Kidney (tissue), 14 donors: ENCODE data around the gene TRPC1. TPM values are rescaled to one million over a fixed set of nuclear protein-coding genes. Genes with fewer than 3 reads are reported as not detected.

Experiments used
- DNase-seq, 5 donors: peaks; one replicate each; pipeline ENCODE4 v3.0.0-alpha.2; 2013 to 2020
- FAIRE-seq: peaks from 2 replicates; lab custom pipeline; 2012; peaks lifted over from hg19 to GRCh38; lab: Jason Lieb, UNC
- H3K27ac ChIP-seq, 2 donors: one replicate each; pipeline ENCODE4 v1.7.0; 2013; ENCODE audit warnings: low read depth in 2 of 2, low read length in 2 of 2, inconsistent platforms in 1 of 2
- H3K27me3 ChIP-seq: one replicate; pipeline ENCODE4 v1.7.1; 2013; ENCODE audit warnings: low read length, inconsistent platforms; ENCODE audit not compliant: control insufficient read depth, insufficient read depth
- H3K36me3 ChIP-seq, 3 donors: one replicate each; pipeline versions ENCODE4 v1.7.0 to v1.7.1; 2013; ENCODE audit warnings: low read length in 3 of 3, control low read depth in 1 of 3, inconsistent platforms in 1 of 3; ENCODE audit not compliant: insufficient read depth in 3 of 3, control insufficient read depth in 2 of 3
- H3K4me1 ChIP-seq, 3 donors: one replicate each; pipeline versions ENCODE4 v1.7.0 to v1.7.1; 2013; ENCODE audit warnings: low read length in 3 of 3, inconsistent platforms in 1 of 3, low read depth in 1 of 3; ENCODE audit not compliant: control insufficient read depth in 2 of 3, insufficient read depth in 2 of 3
- H3K4me3 ChIP-seq, 3 donors: one replicate each; pipeline versions ENCODE4 v1.7.0 to v1.8.1; 2013; ENCODE audit warnings: low read length in 3 of 3, control low read depth in 1 of 3, inconsistent platforms in 1 of 3
- H3K9ac ChIP-seq, 3 donors: one replicate each; pipeline versions ENCODE4 v1.7.0 to v1.7.1; 2013; ENCODE audit warnings: low read length in 3 of 3, control low read depth in 1 of 3, inconsistent platforms in 1 of 3
- H3K9me3 ChIP-seq, 3 donors: one replicate each; pipeline versions ENCODE4 v1.7.0 to v1.7.1; 2013; ENCODE audit warnings: low read length in 3 of 3, control low read depth in 1 of 3, inconsistent platforms in 1 of 3; ENCODE audit not compliant: control insufficient read depth in 2 of 3, insufficient read depth in 1 of 3
- intact Hi-C: fragments of 100-400 bp; cut with DNase I; formaldehyde crosslinking; loops from one replicate; pipeline ENCODE4 v1.11.1; 2022
- polyA plus RNA-seq: library from polyadenylated mRNA; stranded (reverse); fragments of 350-450 nt; fragmentation: Illumina TruSeq; extraction: RNeasy Lipid Tissue Mini Kit (QIAGEN cat#74804); gene quantifications from one replicate; pipeline ENCODE4 v1.2.3, GENCODE V29; 2014; ENCODE audit warnings: low read depth, low replicate concordance; ENCODE audit not compliant: insufficient read depth
- total RNA-seq: library from RNA; stranded (reverse); fragmentation: NEBNext Ultra II Directional; extraction: Animal tissue kit (Norgen Biotek cat#: 25700); gene quantifications from one replicate; pipeline ENCODE4 v1.2.1, GENCODE V29; 2021
- TF ChIP-seq, protein P1 (sequence below): IDR thresholded peaks from 3 replicates; pipeline ENCODE4 v1.5.1; 2012; ENCODE audit warnings: mild to moderate bottlenecking, moderate library complexity, borderline replicate concordance; ENCODE audit not compliant: insufficient read depth; ENCODE audit errors: extremely low read depth
- donor health status: control.
- donor health status: control.
- donor health status: control.
- donor health status: control.
- donor health status: control.
- donor health status: DM: yes; HTN: yes; CAD: no.
- donor health status: Normal renal cell carcinoma (clear cell type).

Gene TRPC1
- total and polyA plus RNA-seq, 2 donors from 2014 or later: 3.2 to 13.2 TPM

DNA sequence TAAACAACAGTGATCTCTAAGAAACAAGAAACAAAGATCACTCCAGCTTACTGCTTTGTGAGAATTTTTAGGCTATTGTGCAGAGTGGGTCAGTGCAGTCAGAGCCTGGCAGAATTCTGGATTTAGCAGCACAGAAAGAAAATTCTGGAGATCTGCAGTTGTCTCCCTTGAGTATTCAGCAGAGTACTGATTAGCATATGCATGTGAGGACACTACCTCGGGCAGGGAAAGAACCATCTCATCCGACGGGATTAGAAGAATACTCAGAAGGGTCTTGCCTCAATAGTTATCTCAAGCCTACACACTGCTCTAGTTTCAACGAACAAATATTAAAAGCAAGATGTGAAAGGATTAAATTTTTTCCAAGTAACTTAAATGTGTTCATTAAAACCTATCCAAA, 70.7 kb downstream of the TRPC1 start:
- TF ChIP-seq, protein P1, sequence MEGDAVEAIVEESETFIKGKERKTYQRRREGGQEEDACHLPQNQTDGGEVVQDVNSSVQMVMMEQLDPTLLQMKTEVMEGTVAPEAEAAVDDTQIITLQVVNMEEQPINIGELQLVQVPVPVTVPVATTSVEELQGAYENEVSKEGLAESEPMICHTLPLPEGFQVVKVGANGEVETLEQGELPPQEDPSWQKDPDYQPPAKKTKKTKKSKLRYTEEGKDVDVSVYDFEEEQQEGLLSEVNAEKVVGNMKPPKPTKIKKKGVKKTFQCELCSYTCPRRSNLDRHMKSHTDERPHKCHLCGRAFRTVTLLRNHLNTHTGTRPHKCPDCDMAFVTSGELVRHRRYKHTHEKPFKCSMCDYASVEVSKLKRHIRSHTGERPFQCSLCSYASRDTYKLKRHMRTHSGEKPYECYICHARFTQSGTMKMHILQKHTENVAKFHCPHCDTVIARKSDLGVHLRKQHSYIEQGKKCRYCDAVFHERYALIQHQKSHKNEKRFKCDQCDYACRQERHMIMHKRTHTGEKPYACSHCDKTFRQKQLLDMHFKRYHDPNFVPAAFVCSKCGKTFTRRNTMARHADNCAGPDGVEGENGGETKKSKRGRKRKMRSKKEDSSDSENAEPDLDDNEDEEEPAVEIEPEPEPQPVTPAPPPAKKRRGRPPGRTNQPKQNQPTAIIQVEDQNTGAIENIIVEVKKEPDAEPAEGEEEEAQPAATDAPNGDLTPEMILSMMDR: no peak
- no peak overlapping the region for H3K27ac ChIP-seq
- H3K9ac ChIP-seq: no peak overlapping the region
- DNase-seq (no peak), FAIRE-seq (no peak)
- intact Hi-C loops: no loop called here
- H3K27me3 ChIP-seq: no peaks in the 10 kb centered on the region
- H3K9me3 ChIP-seq: no peaks in the 10 kb centered on the region
- H3K36me3 ChIP-seq: no peaks in the 10 kb centered on the region
- no peaks in the 10 kb centered on the region for H3K4me1 ChIP-seq
- no peak overlapping the region for H3K4me3 ChIP-seq

DNA sequence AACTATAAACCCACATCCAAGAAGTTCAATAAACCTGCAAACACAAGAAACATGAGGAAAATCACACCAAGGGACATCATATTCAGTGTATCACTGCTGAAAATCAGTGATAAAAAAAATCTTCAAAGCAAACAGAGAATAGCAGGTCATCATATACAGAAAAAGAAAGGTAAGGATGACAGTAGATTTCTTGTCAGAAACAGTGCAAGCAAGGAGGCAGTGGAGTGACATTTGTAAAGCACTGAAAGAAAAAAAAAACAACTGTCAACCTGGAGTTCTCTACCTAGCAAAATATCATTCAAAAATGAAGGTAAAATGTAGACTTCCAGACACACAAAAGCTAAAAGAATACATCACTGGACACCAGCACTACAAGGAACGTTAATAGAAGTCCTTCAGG, 71.5 kb downstream of the TRPC1 start:
- no peak overlapping the region for H3K9ac ChIP-seq
- FAIRE-seq (no peak), DNase-seq (no peak)
- H3K36me3 ChIP-seq: no peaks in the 10 kb centered on the region
- TF ChIP-seq, protein P1: no peak
- intact Hi-C loops: no loop called here
- H3K27me3 ChIP-seq: no peaks in the 10 kb centered on the region
- no peak overlapping the region for H3K4me3 ChIP-seq
- no peak overlapping the region for H3K27ac ChIP-seq
- no peaks in the 10 kb centered on the region for H3K9me3 ChIP-seq
- H3K4me1 ChIP-seq: no peaks in the 10 kb centered on the region

DNA sequence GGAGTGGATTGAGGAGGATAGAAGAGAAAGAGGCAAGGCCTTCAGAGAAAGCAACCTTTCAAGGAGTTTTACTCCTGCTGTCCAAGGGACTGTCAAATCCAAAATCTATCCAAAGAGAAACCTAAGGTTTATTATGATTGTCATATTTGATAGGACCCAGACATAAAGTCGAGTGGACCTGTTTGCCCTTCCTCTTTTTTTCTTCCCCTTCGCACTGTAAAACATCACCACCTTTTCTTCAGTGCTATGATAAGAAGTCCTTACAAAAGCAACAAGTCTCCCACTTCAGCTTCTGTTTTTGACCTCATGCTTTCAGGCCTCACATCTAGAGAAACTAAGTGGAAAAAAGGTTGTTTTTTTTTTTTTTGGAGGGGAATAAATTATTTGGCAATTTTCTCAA, 73.0 kb downstream of the TRPC1 start:
- no peak for FAIRE-seq
- Histone ChIP-seq H3K9ac (no peak overlapping the region), H3K9me3 (no peaks in the 10 kb centered on the region), H3K27me3 (no peaks in the 10 kb centered on the region), H3K4me1 (no peaks in the 10 kb centered on the region), H3K36me3 (no peaks in the 10 kb centered on the region), H3K4me3 (no peak overlapping the region), H3K27ac (no peak overlapping the region)
- TF ChIP-seq, protein P1: no peak
- no peak for DNase-seq
- intact Hi-C loops: no loop called here

DNA sequence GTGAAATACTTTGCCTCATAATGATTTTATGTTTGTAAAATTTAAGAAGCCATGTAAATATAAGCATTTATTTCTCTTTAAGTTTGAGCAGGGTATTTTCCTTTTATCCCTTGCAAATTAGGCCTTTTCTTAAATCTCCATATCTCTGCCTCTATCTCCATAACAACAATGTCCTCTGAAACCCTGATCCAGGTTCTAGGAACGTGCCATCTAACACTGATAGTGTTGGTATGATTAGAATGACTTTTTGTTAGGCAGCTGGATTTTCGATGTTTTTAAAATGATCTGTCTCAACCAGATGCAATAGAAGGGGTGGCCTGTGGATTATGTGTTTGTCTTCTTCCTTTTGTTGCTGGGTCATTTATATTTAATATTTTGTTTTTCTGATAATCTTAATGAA, 77.9 kb downstream of the TRPC1 start:
- Histone ChIP-seq H3K9ac (no peak overlapping the region), H3K4me1 (no peaks in the 10 kb centered on the region), H3K9me3 (no peaks in the 10 kb centered on the region), H3K4me3 (no peak overlapping the region), H3K27me3 (no peaks in the 10 kb centered on the region), H3K27ac (no peak overlapping the region), H3K36me3 (no peaks in the 10 kb centered on the region)
- FAIRE-seq (no peak), DNase-seq (no peak)
- TF ChIP-seq, protein P1: no peak
- intact Hi-C loops: no loop called here
